NOMO-1 treated with dmso at 0.1 percent for 144 hours (cell line): ENCODE data around the gene B4GALT5.

ENCODE experiments used
- DNase-seq: peaks from one replicate; lab custom pipeline; 2025; ENCODE audit not compliant: unreplicated experiment; lab: John Stamatoyannopoulos, UW

B4GALT5 gene

DNA sequence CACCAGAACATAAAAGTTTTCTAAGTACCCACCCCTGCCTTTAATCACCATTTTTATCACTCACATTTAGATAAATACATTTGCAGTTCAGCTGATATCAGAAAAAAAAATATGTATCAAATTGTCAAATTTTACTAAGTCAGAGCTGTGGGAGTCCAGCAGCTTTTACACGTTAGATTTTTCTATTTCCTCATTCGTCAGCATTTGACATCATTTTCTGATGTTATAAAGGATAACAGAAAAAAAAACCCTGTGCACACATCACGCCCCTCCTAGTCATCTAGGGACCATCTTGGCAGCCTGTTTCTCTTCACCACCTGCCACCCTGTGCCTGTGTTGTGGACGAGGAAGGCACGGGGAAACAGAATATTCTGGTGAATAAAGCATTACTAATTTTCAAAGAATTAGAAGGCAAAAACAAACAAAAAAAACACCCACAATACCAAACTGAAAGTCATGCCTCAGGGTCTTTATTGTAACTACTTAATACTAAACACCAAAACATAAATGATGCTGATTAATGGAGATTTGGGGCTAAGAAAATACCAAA is 12.4 kb downstream of the B4GALT5 start:
- DNase-seq: no peak

DNA sequence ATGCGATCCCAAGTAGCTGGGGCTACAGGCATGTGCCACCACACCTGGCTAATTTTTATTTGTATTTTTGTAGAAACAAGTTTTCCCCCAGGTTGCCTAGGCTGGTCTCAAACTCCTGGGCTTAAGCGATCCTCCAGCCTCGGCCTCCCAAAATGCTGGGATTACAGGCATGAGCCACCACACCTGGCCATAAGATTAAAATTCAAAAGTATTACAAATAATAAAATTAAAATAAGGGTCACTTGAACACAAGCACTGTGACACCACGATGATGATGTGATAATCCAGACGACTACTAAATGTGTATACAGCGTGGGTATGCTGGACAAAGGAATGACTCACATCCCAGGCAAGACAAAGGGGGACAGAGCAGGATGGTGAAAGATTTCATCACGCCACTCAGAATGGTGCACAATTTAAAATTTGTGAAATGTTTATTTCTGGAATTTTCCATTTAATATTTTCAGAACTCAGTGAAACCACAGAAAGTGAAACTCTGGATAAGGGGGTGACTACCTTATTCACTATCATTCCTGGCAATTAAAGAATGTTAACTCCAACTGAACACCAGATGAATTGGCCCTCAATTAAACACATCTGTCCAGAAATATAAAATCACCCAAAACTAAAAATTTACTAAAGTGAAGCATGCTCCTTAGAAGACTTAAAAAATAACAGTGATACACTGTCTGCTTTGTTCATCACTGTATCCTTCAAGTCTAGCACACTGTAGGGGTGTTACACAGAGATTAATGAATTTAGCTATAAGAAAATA is 13.1 kb downstream of the B4GALT5 start:
- no peak for DNase-seq

DNA sequence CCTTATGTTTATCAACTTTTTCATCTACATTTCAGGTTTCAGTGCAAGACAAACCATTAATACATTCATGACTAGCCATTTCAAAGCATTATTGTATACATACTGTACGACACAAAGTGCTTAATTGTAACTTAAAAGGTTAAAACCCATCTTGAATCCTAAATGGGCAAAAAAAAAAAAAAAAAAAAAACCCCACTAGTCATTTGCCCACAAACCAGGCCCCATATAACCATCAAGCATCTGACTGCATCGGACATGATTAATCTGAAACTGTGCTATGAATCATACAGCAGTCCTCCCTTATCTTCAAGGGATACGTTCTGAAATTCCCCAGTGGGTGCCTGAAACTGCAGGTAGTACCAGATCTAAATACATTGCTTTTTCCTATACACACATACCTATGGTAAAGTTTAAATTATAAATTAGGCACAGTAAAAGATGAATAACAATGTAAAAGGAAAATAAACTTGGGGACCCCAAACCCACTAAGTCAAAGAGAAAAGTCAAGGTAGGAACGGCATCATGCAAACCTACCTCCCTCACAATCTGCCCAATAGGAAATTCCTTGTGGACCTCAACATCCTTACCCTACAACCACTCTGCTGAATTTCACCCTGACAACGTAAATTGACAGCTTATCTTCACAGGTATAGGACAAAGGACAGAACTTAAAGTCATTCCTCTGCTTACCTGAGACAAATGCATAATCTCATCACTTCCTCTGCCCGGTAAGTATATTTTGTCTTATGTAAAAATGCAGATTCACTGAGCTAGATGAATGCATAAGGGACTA is 14.3 kb downstream of the B4GALT5 start:
- DNase-seq: no peak

DNA sequence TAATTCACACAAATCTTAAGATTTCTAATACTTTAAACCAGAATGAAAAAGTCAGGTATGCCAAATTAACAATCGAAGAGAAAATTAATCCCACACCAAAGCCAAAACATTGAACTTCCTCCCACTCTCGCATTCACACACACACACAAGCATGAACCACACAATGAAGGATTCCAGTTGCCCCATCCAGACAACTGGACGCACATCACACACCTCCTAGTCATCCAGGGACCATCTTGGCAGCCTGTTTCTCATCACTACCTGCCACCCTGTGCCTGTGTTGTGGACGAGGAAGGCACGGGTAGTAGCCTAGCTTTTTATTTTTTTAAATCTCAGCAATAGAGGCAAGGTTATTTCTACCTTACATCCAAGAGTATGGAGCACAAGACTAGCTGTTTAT is 15.2 kb downstream of the B4GALT5 start:
- DNase-seq: no peak

DNA sequence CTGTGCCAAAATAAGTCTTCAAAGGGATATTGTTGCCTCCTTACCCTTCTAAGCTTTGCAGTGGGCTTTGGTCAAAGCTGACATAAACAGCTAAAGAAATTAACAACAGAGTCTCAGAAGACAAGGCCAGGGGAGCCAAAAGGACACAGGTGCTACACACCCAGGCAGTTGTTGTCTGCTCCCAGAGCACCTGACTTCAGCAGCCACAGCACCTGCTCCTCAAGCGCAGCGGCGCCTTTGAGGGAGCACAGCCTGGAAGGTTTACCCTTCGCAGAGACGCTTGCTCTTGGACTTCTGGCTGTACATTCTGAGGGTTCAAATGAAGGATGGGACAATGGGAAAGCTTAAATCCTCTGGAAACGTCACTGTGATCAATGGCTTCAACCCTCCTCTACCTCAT is 16.6 kb downstream of the B4GALT5 start:
- DNase-seq: no peak

DNA sequence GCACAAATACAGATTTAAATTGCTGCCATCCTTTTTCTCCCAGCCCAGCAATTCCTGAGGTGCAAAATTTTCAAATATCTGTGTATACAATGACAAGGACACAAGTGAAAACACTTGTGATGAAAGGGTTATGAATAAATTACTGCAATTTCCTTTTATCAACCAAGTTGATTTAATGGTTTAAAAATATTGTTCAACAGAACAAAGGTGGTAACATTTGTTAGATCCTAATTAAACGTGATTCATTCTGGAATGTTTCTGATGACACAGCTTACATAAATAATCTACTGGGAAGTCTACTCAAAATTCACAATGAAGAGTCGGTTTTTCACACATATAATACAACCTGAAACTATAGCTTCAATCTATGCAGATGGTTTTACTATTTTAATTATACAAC is 17.1 kb downstream of the B4GALT5 start:
- no peak for DNase-seq

DNA sequence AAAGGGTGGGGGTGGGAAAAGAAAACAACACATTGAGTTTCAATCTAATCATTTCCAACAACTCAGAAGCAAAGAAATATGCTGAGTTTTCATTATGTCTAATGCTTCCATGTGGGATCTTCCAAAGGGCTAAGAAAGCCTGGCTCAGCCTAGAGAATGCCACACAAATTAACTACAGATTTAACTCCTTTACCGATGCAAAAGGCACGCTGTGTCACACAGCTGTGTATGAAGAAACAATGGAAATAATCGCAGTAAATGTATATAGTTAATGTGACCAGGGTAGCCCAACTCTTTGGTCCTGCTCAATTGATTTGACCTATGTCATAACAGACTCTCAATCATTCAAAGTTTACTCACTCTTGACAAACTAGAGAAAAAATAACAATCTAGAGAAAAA is 17.8 kb downstream of the B4GALT5 start:
- no peak for DNase-seq

DNA sequence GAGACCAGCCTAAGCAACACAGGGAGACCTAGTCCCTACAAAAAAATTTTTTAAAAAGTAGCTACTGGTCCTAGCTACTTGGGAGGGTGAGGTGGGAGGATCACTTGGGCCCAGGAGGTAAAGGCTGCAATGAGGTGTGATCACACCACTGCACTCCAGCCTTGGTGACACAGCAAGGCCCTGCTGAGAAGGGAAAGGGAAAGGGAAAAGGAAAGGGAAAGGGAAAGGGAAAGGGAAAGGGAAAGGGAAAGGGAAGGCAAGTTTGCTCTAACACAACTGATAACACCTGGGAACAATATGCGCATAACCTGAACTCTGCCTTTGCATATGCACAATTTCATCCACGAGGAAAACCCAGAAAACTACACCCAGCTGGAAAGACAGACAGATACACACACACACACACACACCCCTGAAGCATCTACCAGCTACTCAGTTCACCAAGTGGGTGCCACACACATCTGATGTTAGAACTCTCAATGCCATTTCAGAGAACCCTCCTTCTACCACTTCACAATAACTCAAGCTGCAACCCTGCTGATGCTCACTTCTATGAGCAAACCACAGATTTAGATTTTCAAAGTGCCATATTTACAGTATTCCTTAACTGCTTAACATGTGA is 19.1 kb downstream of the B4GALT5 start:
- no peak for DNase-seq

DNA sequence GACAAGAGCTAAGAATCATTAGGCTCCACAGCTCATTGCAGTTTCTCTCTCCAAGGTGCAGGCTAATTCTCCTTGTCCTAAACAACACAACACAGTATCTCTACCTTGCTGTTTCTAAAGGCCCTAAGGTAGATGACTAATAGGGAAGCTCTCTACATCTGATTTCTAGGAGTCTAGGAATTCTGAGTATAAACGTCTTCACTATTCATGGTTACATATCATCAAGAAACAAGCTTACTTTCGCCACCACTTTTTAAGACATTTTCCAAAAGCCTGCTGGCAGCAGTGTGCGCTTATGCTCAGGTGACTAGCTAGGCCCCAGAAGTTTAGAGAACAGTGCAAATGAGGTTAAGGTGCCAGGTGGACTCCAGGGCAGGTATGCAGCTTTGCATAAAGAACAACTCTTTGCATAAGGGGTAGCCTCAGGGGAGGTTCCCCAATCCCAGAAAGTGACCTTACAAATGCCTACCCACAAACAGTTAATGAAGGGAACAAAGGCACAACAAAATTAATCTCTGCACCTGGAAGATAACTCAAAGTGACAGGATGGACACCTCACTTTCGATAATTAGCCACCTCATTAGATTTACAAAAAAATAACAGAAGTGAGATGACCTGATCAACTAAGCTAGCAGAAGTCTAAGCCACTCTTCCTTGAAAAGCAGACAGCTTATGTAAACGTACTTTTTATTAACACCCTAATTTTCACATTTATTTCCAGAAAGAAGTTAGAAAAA is 20.1 kb downstream of the B4GALT5 start:
- no peak for DNase-seq

DNA sequence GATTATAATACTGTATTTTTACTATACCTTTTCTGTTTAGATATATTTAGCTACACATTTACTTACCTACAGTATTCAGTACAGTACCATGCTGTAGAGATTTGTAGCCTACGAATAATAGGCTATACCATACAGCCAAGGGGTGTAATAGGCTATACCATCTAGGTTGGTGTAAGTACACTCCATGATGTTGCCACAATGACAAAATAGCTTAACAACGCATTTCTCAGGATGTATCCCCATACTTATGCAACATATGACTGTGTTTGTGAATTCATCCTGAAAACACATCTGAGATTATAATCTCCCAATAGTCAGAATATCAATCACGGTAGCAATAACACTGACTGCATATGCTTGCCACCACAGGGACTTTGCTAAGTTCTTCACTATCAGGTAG is 20.7 kb downstream of the B4GALT5 start:
- DNase-seq: no peak

DNA sequence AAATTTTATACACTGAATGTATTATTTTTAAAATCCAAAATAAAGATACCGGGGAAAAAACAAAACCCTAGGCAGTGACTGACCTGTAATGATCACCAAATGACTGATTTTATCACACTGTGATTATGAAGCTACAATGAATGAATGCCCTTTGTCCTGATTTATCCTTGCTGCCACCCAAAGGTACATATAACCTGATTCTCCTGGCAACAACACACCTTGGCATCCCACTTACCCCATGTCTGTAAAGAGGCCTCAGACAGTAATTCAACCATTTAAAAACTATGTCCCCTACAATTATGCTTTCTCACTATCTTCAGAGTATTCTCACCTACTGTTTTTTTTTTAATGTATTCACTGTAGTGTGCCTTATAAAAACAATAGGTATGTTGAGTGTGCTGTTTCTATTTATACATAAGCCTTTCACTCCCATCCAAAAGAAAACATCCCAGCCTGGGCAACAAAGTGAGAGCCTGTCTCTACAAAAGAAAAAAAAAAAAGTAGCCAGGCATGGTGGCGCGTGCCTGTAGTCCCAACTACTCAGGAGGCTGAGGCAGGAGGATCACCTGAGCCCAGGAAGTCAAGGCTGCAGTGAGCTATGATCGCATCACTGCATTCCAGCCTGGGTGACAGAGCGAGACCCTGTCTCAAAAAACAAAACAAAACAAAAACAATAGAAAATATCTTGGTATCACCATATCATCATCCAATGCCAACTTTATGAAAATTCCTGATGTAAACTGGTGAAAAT is 21.7 kb downstream of the B4GALT5 start:
- no peak for DNase-seq

DNA sequence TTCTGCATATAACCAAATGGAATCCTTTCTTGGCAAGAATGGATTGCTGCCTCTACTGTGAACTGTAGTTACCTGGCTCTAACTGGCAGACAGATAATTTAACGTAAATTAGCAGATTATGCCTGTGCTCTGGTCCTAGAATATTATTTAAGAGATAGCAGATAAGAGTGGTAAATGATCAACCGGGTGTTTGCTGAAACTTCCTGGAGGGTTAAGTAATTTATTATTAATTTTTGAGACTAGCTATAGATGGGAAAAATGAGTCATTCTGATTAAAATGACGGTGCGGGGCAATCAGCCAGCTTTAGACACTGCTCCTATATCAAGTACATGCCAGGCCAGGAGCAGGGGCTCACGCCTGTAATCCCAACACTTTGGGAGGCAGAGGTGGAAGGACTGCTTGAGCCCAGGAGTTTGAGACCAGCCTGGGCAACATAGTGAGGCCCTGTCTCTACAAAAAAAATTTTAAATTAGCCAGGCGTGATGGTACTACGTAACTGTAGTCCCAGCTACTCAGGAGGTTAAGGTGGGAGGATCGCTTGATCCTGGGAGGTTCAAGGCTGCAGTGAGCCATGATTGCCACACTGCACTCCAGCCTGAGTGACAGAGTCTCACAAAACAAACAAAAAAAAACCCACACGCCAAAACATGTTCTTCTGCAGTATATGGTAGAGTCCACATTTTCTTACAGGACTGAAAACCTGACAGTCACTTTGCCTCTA is 22.6 kb downstream of the B4GALT5 start:
- no peak for DNase-seq

DNA sequence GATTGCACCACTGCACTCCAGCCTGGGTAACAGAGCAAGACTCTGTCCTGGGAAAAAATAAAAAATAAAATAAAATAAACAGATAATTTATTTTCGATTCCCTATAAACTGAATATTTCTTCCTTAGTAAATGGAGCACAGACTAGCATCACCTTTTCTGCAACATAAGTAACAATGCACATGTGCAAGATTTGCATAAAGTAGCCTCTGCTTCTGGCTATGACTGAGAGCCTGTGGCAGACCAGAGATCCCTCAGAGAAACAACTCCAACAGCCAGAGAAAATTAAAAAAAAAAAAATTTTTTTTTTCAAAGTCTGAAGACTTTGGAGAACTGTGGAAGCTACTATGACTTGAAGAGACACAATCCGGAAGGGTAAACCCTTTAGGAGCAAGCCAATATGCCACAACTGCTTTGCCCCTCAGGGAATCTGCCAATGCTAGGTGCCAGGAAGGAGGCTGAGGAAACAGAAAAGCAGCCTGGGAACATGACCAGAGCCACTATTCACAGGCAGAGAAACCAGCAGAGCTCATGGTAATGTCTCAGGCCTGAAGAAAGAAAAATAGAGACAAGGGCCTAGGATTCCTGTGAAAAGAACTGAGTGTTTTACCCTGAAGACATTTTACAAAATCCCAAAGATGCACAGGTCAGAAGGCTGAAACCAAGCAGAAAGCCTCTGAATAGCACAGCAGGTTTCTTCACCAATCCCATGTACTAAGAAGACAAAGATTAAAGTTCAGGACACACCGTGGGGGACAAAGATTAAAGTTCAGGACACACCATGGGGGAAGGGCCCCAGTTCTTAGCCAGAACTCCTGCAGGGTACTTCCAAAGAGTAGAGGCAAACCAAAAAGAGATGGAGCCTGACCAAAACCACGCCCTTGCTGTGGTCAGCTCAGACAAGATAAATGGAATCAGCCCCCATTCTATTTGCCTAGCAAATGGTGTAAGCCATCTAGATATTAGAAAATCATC is 25.8 kb downstream of the B4GALT5 start:
- no peak for DNase-seq

DNA sequence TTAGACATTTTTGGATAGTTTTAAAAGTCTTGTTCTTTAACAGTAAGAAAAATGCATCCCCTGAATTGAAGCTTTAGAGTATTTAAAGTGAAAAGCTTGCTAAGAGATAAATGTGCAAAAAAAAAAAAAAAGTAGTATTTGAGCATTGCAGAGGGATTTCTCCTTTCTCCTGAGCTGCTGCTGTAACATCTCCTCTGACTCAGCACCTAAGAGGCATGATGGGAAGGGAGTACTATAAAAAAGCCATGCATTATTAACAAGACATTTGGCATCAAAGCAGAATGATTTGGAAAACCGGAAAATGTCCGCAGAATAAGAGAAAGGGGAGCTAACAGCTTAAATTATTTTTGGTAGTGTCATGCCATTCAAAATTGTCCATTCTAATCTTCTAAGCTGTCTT is 27.9 kb downstream of the B4GALT5 start:
- DNase-seq: no peak

DNA sequence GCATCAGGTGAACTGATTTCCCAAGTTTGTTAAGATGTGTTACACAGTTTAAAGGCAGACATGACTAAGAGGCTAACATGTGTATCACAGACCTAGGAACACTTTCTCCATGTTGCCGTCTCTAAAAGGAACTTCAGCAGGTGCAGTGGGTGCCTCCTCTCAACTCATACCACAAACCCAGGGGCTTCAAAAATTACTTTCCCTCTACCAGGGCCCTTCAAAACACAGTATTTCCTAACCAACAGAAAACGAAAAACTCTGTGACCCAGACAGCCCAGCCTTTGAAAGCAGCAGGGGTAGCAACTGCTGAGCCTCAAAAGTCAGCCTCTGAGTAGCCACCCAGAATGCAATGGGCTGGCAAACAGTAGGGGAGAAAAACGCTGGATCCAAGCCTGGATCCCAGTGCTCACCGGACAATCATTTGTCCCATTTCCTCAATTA is 28.5 kb downstream of the B4GALT5 start:
- no peak for DNase-seq

DNA sequence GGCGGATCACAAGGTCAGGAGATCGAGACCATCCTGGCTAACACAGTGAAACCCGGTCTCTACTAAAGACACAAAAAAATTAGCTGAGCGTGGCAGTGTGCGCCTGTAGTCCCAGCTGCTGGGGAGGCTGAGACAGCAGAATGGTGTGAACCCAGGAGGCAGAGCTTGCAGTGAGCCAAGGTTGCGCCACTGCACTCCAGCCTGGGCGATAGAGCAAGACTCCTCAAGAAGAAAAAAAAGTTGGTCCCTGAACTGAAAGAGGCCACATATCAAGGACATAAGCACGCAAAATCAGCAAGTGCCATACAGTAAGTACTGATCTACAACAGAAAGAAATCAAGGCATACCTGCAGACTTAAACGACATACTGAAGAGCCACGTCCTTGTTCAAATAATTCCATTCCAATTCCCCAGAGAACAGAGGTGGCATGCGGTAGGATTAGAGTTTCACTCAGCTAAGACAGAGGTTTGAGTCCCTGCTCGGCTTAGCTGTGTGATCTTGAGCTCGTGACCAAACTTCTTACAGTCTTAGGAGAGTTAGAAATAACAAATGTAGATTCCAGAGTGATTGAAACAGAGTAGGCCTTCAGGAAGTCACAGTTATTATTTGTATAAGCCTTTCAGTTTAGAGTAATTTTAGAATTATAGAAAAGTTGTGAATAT is 29.2 kb downstream of the B4GALT5 start:
- DNase-seq: no peak

DNA sequence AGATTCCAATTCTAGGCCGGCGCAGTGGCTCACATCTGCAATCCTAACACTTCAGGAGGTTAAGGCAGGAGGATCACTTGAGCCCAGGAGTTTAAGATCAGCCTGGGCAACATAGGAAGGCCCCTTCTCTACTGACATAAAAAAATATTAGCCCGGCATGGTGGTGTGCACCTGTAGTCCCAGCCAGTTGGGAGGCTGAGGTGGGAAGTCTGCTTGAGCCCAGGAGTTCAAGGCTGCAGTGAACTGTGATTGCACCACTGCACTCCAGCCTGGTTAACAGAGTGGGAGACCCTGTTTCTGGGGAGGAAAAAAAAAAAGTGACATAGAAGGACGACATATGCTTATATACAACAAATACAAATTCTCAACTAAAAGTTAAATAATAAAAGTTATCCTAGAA is 30.9 kb downstream of the B4GALT5 start:
- no peak for DNase-seq

DNA sequence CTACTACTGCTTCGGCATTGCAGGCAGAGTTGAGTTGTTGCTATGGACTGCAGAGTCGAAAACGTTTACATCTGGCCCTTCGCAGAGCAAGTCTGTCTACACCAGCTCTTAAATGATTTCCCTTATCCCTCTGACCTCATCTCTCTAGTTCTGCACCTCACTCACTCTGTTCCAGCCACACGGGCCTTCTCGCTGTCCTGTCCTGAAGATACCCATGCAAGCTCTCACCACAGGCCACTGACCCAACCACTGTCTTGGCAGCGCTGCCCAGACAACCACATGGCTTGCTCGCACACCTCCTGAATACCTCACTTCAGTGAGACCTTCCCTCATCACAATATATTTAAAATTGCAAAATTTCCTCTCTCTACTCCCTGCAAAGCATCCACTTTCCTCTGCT is 31.4 kb downstream of the B4GALT5 start:
- no peak for DNase-seq
